Dermis microvascular lymphatic vessel endothelial cell (primary cell): ENCODE measurements around the gene CEP85. TPM values are rescaled to one million over a fixed set of nuclear protein-coding genes. Genes with fewer than 3 reads are reported as not detected.

Source experiments
- DNase-seq, 2 donors: peaks; one replicate each; pipeline versions ENCODE4 v3.0.0 to v3.0.0-alpha.2; 2010; ENCODE audit warnings: low read depth in 2 of 2
- total RNA-seq: library from RNA; depleted of rRNA; stranded (reverse); fragments of >200 nt; gene quantifications from 2 replicates; pipeline ENCODE4 v1.2.1, GENCODE V29; 2014

The CEP85 gene
- total RNA-seq, 1 donor from 2014 or later, result 6.7 TPM

DNA sequence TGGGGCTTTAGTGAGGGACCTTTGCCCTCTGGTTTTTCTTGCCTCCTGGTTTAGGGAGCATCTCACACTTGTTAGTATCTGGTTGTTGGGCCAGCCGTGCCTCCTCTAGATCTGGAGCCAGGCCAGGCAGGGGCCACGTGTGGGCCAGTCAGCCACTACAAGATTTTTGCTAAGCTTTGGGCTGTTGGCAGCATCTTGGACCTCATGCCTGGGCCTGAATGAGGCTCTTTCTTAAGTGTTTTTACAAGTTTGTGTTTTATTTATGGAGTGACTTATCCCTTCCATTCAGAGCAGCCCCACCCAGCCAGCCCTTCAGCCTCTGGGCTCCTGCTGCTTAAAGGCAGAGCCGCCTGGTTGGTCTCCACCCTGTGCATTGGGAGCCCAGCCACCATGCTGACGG, 44.3 kb downstream of the CEP85 start:
- DNase-seq, result no peak

- DNase-seq, result peak; percentile 56 to 68
These were observed 44.9 kb downstream of the CEP85 start for GRCh38 chr1:26278724-26279455.

DNA sequence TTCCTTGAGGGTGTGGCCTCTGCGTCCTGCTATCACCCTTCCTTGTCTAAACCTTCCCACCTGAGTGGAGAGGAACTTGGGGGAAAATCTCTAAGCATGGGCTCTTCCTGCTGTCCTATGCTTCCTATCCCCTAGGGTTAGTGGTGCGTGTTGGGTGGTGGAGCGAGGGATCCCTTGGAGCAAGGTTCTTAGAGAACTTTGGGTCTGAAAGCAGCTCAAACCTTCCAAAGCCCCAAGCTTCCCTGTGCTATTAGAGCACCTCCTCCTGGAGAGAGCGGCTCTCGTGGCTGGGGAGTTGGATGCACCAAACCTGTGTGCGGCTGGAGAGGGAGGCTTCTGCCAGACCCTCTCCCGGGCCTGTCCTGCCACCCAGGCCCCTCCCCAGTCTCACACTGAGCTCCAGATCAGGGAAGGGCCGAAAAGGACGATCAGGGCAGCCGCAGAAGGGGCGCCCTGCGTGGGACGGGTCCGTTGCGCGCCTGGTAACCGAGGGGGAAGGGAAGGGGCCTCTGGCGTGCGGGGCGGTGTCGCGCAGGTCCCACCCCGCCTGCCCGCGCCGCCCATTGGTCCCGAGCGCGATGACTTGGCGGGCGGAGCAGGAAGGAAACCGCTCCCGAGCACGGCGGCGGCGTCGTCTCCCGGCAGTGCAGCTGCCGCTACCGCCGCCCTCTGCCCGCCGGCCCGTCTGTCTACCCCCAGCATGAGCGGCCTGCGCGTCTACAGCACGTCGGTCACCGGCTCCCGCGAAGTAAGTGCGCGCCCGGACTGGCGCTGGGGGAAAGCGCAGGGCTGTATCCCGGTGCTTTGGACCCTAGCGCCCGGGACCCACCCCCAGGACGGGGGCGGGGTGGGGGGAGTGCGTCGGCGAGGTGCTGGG, 45.7 kb downstream of the CEP85 start, which contains the start of gene SH3BGRL3:
TSS of gene SH3BGRL3 (plus strand) at position 631 of the 877 bp plus-strand sequence. CDS start at position 701, 70 bp downstream.
- DNase-seq, result peak; percentile 54 to 89

DNA sequence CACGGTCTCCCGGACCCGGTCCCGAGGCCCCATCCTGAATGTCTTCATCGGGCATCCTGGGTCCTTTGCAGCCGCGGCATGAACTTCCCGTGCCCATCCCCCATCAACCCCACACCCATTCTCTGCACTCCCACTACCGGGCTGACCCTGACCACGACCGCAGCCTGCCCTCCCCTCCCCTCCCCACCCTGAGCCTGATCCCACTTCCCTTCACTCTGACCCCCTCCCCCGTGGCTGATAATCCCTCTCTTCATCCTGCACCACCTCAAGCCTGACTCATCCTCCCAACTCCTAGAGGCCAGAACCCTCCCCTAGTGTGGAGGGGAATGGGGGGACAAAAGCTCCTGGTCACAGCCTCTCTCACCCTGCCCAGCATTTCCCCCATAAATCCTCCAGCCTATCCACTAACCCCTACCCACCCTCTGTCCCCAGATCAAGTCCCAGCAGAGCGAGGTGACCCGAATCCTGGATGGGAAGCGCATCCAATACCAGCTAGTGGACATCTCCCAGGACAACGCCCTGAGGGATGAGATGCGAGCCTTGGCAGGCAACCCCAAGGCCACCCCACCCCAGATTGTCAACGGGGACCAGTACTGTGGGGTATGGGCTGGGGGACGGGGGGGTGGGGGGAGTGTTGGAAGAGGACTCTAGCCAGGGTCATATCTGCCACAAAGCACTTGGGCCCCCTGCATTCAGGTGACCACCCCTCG, 46.5 kb downstream of the CEP85 start:
- DNase-seq, result peak in 1 of 2 donors; percentile 30

- no peak for DNase-seq
These were observed 47.3 kb downstream of the CEP85 start for GRCh38 chr1:26281091-26281958.

DNA sequence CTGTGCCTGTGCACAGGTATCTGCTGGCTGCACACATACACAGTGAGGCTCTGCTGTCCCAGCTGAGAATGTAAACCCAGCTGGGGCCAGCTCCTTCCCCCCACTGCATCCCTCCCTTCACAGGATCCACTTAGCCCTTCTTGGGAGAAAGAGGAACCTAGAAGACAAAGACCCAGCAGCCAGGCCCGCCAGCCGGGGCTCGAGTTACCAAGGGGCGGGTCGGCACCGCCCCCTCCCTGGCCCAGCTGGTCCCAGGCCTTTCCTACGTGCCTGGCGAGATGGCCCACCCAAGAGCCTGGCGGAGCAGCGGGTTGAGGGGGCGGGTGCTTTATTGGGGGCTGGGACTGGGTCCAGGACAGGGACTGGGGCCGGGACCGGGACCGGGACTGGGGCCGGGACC, 48.0 kb downstream of the CEP85 start:
- DNase-seq, result no peak

DNA sequence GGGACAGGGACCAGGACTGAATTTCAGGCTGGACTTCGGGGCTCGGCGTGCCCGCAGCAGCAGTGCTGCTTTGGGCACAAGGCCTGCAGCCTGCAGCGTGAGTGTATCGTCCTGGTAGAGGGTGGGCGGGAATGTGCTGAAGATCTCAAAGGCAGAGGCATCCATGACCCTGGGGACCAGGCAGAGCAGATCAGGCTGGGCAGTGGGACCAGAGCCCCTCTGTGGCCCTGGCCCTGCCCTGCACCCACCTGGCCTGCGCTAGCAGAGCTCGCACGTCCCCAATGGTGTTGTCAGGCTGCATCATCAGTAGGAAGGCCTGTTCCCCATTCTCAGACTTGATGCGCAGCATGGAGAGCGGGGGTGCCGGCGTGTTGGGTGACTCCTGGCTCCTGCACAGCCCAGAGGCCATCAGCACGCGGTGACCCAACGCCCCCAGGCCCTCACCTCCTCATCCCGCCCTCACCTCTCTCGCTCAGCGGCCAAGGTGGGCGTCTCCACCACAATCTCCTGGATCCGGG, 48.5 kb downstream of the CEP85 start:
- no peak for DNase-seq

GRCh38 chr1:26283279-26283853, 49.4 kb downstream of the CEP85 start:
- DNase-seq, result no peak

DNA sequence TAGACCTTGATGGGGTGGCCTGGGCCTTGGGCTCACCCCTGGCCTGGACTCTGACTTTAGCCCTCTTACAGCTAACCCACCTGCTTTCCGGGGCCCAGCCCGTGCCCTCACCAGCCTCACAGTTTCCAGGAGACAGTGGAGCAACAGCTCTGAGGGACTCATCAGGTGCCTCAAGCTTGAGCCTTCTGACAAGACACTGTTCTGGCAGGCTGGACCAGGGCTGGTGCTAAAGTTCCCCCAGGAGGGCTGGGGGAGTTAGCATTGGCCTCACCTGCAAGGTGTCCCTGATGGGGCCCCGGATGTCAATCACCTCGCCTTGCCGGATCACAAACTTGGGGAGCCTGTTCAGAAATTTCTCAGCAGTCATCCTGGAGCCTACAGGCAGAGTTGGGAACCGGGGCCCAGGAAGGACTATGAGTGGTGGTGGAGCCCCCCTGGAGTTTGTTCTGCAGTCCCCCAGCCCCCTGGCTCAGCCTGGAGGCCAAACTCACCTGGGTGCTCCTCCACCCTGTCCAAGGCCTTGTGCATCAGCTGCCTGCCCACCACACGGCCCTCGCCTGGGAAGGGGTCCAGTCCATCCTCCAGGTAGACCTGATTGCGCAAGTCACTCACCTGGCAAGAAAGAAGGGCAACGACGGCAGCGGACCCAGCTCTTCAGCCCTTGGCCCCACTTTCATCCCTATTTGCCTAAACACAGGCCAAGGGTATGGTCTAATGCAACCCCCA, 50.0 kb downstream of the CEP85 start:
- DNase-seq, result no peak

DNA sequence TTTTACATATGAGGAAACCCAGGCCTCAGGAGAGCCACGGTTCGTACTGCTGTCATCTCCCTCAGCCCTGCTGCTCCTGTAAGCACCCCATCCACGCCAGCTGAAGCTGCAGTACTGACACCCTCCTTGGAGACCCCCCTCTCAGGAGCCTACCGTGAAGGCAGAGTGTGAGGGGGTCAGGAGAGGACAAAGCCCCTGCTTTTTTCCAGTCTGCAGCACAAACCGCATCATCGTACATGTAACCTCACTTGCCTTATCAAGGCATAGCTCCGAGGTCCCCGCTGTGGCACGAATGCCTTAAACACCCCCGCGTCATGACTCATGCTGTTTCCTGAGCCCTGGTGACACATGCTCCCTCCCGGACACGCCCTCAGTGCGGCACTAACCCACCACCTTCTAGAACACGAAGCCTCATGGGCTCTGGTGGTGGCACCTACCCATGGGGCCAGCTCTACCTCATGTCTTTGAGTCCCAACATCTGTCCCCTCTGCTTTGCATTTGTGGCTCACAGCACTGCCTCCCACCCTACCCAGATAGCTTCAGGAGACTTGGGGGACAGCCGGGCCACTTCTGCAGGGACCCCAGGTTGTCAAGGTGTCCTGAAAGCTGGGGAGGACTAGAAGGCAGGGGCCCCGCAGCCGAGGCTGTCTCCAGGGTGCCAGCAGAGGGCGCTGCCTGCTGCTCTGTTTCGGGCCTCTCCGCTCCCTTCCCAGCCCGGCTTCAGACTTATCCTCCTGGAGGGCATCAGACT, 50.8 kb downstream of the CEP85 start:
- DNase-seq, result peak; percentile 40 to 88

DNA sequence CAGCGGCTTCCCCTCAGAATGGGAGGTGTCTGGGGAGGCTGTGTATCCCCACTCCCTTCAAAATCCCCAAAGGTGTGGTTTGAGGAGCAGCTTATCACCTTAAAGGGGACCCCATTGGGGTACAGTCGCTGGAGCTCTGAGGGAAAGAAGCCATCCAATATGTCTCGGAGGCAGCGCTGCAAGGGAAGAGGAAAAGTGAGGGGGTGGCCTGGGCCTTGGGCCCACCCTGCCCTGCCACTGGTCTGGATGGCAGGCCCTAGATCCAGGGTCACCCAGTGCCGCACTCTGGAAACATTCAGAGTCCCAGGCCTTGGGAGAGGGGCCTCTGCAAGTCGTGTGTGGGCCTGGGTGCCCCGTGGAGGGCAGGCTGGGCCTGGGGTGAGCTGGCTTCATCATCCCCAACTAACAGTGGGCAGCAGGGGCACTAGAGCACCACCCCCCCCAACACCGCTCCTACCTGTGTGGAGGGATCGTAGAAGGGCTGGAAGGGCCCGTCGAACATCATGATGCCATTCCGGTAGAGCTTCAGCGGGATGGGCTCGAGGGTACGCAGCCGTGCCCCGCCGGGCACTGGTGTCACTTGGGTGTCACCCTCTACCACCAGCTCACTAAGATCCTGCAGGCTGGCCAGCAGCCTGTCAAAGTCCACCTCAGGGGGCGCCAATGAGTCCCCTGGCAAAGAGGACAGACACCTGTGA, 51.5 kb downstream of the CEP85 start:
- peak in 1 of 2 donors; percentile 43 for DNase-seq

GRCh38 chr1:26286064-26286416, 52.0 kb downstream of the CEP85 start:
- DNase-seq, result no peak

DNA sequence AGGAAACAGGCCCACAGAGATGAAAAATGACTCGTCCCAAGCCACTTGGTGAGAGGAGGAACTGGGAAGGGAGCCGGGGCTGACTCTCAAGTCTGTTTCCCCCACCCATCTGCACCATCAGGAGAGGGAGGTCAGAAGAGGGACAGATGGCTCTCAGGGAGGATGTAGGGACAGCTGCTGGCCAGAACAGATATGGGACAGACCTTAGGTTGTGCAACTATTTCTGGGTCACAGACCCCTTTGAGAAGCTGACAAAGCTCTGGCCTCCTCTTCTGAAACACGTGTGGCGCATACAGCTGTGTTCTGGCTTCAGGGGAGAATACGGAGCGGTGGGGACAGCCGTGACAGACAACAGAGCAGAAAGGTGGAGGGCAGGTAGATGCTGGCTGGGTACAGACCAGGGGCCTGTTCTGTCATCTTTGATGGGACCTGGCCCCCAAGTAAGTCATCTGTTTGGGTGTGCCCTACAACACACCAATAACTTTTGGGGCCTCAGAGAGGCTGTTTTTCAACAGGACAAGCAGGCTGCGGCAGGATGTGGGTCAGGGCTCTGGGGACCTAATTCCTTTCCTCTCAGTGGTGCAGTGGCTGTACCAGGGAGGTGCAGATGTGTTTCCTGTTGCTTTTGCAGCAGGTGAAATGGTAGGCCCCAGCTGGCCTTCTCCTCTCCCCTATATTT, 53.2 kb downstream of the CEP85 start:
- DNase-seq, result no peak

- DNase-seq, result no peak
These were observed 53.8 kb downstream of the CEP85 start for GRCh38 chr1:26287811-26288210.

DNA sequence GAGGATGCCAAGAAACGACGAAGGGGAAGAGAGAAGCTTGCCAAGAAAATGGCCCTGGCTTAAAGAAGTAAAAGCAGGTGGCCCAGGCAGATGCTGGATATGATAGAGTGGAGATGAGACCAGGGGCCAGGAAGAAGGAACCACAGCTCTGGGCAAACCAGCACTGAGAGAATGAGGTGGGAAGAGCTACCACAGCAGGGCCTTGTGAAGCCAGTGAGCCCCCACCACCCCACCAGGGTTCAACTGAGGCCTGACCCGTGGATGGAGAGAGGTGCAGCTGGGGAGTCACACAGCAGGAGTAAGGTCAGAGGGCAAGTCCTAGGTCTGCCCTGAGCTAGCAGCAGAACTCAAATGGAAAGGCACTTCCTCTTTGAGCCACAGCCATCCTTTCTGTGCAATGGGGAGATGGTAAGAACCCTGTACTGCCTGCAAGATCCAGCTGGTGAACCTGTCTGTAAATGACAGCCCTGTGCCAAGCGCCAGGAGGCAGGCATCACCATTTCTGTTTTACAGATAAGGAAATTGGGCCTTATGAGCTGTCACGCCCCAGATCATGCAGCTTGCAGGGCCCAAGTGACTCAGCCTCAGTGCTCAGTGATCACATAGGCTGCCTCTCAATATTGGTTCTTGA, 54.4 kb downstream of the CEP85 start:
- DNase-seq, result no peak

DNA sequence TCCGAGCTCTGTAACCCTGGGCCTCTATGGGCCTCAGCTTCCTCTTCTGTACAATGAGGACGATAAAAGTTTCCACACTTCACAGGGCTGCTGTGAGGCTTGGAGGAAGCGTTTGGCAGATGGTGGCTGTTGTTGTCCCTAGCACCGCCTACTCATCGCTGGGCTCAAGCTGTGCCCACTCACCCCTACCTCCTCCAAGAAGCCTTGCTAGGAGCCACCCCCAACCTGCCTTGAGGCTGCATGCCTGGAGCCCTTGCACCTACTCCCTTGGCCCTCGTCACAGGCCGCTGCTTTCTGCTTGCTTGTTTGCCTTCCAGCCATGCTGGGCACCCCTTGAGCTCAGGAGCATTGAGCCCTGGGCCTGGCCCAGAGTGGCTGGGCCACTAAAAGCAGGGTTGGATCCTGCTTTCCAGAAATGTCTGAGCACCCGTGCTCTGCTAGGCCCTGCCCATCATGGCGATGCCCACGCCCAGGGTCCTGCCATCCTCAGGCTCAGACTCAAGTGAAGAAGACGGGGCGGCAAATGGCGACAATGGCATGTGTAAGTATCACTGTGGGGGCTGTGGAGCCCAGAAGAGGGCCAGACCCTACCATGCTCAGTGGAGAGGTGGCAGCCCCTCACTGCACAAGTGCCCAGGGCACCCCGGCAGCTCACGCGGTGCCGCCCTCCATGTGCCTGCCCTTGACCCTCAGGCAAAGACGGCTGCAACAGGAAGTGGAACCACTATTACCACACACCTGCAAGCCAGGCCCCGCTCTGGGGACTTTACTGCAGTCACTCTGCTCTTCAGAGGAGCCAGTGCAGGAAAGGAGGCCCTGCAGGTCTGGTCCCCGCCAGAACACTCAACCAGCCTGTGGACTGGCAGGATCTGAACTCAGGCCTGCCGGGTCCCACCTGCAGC, 55.4 kb downstream of the CEP85 start:
- DNase-seq, result no peak
